22Rv1 (cell line): Measurements from ENCODE around the gene CDCP1.

Experiments used
- CTCF ChIP-seq: fragments of 450-650 bp; IDR thresholded peaks from 2 replicates; pipeline ENCODE4 v1.5.1; 2017; ENCODE audit warnings: mild to moderate bottlenecking
- ZFX ChIP-seq: fragments of 450-650 bp; IDR thresholded peaks from 2 replicates; pipeline ENCODE4 v1.6.1; 2017; ENCODE audit warnings: antibody characterized with exemption, borderline replicate concordance

GRCh38 chr3:45078910-45079522 is 67.2 kb downstream of the CDCP1 start:
- no peak for TF ChIP-seq CTCF
- TF ChIP-seq ZFX, result no peak
